A549 (cell line): ENCODE measurements around the gene WNT2. TPM values are rescaled to one million over a fixed set of nuclear protein-coding genes. Genes with fewer than 3 reads are reported as not detected.
A peak's percentile ranks its signal among the peaks of the same experiment; 100 is the strongest.

Experiments used
- ATAC-seq, 2 experiments: fragments of 200-7000 bp in 1 of 2; fragments of >200 bp in 1 of 2; cut with Nextera tagmentation in 1 of 2; cut with Tn5 transposase in 1 of 2; 3 replicates each; pipeline versions ENCODE4 v1.8.0 to v1.9.1; 2018 to 2020; ENCODE audit warnings: mild to moderate bottlenecking in 1 of 2, moderate library complexity in 1 of 2
- CTCF ChIA-PET: fragments of 300-600 bp; sonication (Branson Sonifier 250); formaldehyde crosslinking; extraction: SDS; loops from one replicate; lab custom pipeline; 2021; ENCODE audit warnings: antibody characterized with exemption, inconsistent platforms; lab: Yijun Ruan, JAX
- POLR2A ChIA-PET: fragments of 350-600 bp; formaldehyde crosslinking; extraction: SDS; loops from one replicate; lab custom pipeline; 2021; ENCODE audit warnings: antibody characterized with exemption, inconsistent platforms; lab: Yijun Ruan, JAX
- DNase-seq, 2 experiments: peaks; one replicate each; pipeline versions ENCODE4 v3.0.0 to v3.0.0-alpha.2; 2011 to 2016; ENCODE audit warnings: low read depth in 1 of 2, low spot score in 1 of 2
- FAIRE-seq: peaks from 2 replicates; lab custom pipeline; 2011; peaks lifted over from hg19 to GRCh38; lab: Jason Lieb, UNC
- H3K27ac ChIP-seq, 2 experiments: fragments of >200 bp; sonication (Bioruptor Twin); formaldehyde crosslinking; 3 replicates each; pipeline ENCODE4 v1.5.1; 2016 to 2017
- H3K4me1 ChIP-seq: fragments of >200 bp; sonication (Bioruptor Twin); formaldehyde crosslinking; 3 replicates; pipeline ENCODE4 v1.6.1; 2016
- H3K4me2 ChIP-seq: fragments of >200 bp; sonication (Bioruptor Twin); formaldehyde crosslinking; 3 replicates; pipeline ENCODE4 v1.6.1; 2016
- H3K4me3 ChIP-seq: fragments of >200 bp; sonication (Bioruptor Twin); formaldehyde crosslinking; 3 replicates; pipeline ENCODE4 v1.5.1; 2016
- H3K9me3 ChIP-seq: fragments of >200 bp; sonication (Bioruptor Twin); formaldehyde crosslinking; 3 replicates; pipeline ENCODE4 v1.6.1; 2016
- CTCF ChIP-seq: fragments of >200 bp; sonication (Bioruptor Twin); formaldehyde crosslinking; IDR thresholded peaks from 3 replicates; pipeline ENCODE4 v1.5.1; 2016
- EHMT2 ChIP-seq: fragments of 200-600 bp; sonication (generic); IDR thresholded peaks from 2 replicates; pipeline ENCODE4 v1.6.1; 2016; ENCODE audit warnings: antibody characterized with exemption, low read depth, mild to moderate bottlenecking, moderate library complexity
- FOSB ChIP-seq: fragments of 250-450 bp; sonication (Bioruptor Pico); IDR thresholded peaks from 2 replicates; pipeline ENCODE4 v1.5.0; 2020; ENCODE audit warnings: mild to moderate bottlenecking, moderate library complexity
- FOXS1 ChIP-seq: fragments of 250-450 bp; sonication (Bioruptor Pico); IDR thresholded peaks from 2 replicates; pipeline ENCODE4 v1.5.0; 2020; ENCODE audit warnings: mild to moderate bottlenecking, moderate library complexity
- HDAC2 ChIP-seq: fragments of 200-600 bp; sonication (generic); IDR thresholded peaks from 2 replicates; pipeline ENCODE4 v1.6.1; 2016
- HOXA7 ChIP-seq: fragments of 250-450 bp; sonication (Bioruptor Pico); IDR thresholded peaks from 2 replicates; pipeline ENCODE4 v1.5.0; 2020; ENCODE audit warnings: mild to moderate bottlenecking, moderate library complexity
- JUNB ChIP-seq: fragments of >200 bp; sonication (Bioruptor Twin); formaldehyde crosslinking; IDR thresholded peaks from 2 replicates; pipeline ENCODE4 v1.6.1; 2016
- KDM1A ChIP-seq: fragments of 200-600 bp; sonication (generic); IDR thresholded peaks from 2 replicates; pipeline ENCODE4 v1.6.1; 2016; ENCODE audit warnings: low read depth, mild to moderate bottlenecking
- MAX ChIP-seq: IDR thresholded peaks from 2 replicates; pipeline ENCODE4 v1.6.1; 2012
- MAZ ChIP-seq: fragments of 150-350 bp; IDR thresholded peaks from 2 replicates; pipeline ENCODE4 v1.6.1; 2014; ENCODE audit warnings: antibody characterized with exemption, low read depth, low read length, borderline replicate concordance
- RARB ChIP-seq: fragments of 250-450 bp; sonication (Bioruptor Pico); IDR thresholded peaks from 2 replicates; pipeline ENCODE4 v1.8.0; 2021; ENCODE audit warnings: mild to moderate bottlenecking, moderate library complexity
- RCOR1 ChIP-seq: fragments of 150-350 bp; IDR thresholded peaks from 2 replicates; pipeline ENCODE4 v1.6.1; 2014; ENCODE audit warnings: antibody characterized with exemption, low read length, low read depth
- RNF2 ChIP-seq: fragments of 200-600 bp; sonication (generic); IDR thresholded peaks from 2 replicates; pipeline ENCODE4 v1.6.1; 2016; ENCODE audit warnings: low read depth, mild to moderate bottlenecking, antibody characterized with exemption, moderate library complexity, borderline replicate concordance
- TFCP2L1 ChIP-seq: fragments of 250-450 bp; sonication (Bioruptor Pico); IDR thresholded peaks from 2 replicates; pipeline ENCODE4 v1.5.0; 2021; ENCODE audit warnings: mild to moderate bottlenecking
- TP53 ChIP-seq: fragments of 250-450 bp; sonication (Bioruptor Pico); IDR thresholded peaks from 2 replicates; pipeline ENCODE4 v1.5.0; 2021; ENCODE audit warnings: mild to moderate bottlenecking, moderate library complexity
- ZC3H11A ChIP-seq: fragments of 450-650 bp; IDR thresholded peaks from 2 replicates; pipeline ENCODE4 v1.6.1; 2014; ENCODE audit warnings: antibody characterized with exemption, mild to moderate bottlenecking
- ZNF302 ChIP-seq: fragments of 250-450 bp; sonication (Bioruptor Pico); IDR thresholded peaks from 2 replicates; pipeline ENCODE4 v1.9.0; 2021; ENCODE audit warnings: inconsistent platforms, mild to moderate bottlenecking, moderate library complexity
- WGBS: methylation state at CpG from one replicate; pipeline ENCODE4 v1.1.6; 2017; ENCODE audit errors: missing lambda C conversion rate; 5-methylcytosine and 5-hydroxymethylcytosine counted together
- polyA minus RNA-seq: library from RNA; depleted of rRNA, polyadenylated mRNA; stranded (reverse); fragments of >200 nt; gene quantifications from 2 replicates; pipeline ENCODE4 v1.2.3, GENCODE V29; 2011; rRNA and poly(A)+ RNA removed
- polyA plus RNA-seq, 4 experiments: library from polyadenylated mRNA; depleted of rRNA in 3 of 4; stranded (reverse); fragments of >200 nt; fragmentation: RNase III in 1 of 4; extraction: RNeasy Plus Mini Kit Qiagen cat#74134 plus additional on column Dnase treatment in 1 of 4; gene quantifications; 2 replicates in 3 of 4; 3 replicates in 1 of 4; pipeline ENCODE4 v1.2.3, GENCODE V29; 2011 to 2017

The WNT2 gene
- polyA plus RNA-seq (2011; rRNA removed) (not detected in 2 replicates), polyA plus RNA-seq (2017; fragmentation: RNase III; extraction: RNeasy Plus Mini Kit Qiagen cat#74134 plus additional on column Dnase treatment) (not detected in 3 replicates), polyA minus RNA-seq (not detected in 2 replicates)
- 0.01 TPM in 2 replicates for polyA plus RNA-seq (2012; cell fraction: cytosol; rRNA removed)
- polyA plus RNA-seq (2012; cell fraction: nucleus; rRNA removed) = not detected in 2 replicates

- ChIA-PET POLR2A (no interaction called here), CTCF (interaction anchor here (0.8 kb wide), 1 partner anchor 196 kb away, joined by 3 read pairs; no protein-coding TSS in a partner anchor)
- peaks cover 10% of the 10 kb centered on the region; the same call in 1 of the 3 replicates for H3K4me1 ChIP-seq
- H3K4me3 ChIP-seq = peak within 1 kb of the TSS; percentile 47
- ATAC-seq = peak; percentile 42 to 64; a peak in 4 of 6 replicates
- TF ChIP-seq HDAC2 (peak; percentile 44; the same call in 1 of the 2 replicates), RCOR1 (no peak)
- peak in 1 of 2 experiments; percentile 6 for DNase-seq
- 0 out of 3 replicates have a peak, but pooled peaks cover 7% of the 10 kb centered on the region for H3K9me3 ChIP-seq
- 24% methylated on average over 16 of the region's 60 CpGs for WGBS
- no peak for FAIRE-seq
- no peak within 1 kb of the TSS for H3K27ac ChIP-seq
- peak within 1 kb of the TSS; percentile 99 for H3K4me2 ChIP-seq
Measured at GRCh38 chr7:117322741-117323304, at the start of gene WNT2. TSS of gene WNT2 (minus strand) at chr7:117323058. CDS start at chr7:117322989, 69 bp downstream.

- TF ChIP-seq KDM1A (no peak), MAX (no peak), EHMT2 (no peak), ZC3H11A (no peak), ZNF302 (CRISPR knock-in tag) (no peak), MAZ (no peak), FOXS1 (CRISPR knock-in tag) (no peak), JUNB (no peak)
- ChIA-PET POLR2A (no interaction called here), CTCF (no interaction called here)
- Histone ChIP-seq H3K4me3 (no peak overlapping the region), H3K9me3 (no peaks in the 10 kb centered on the region), H3K4me1 (peaks cover 8% of the 10 kb centered on the region; the same call in 1 of the 3 replicates), H3K27ac (no peak overlapping the region), H3K4me2 (no peak overlapping the region)
- no peak for FAIRE-seq
- ATAC-seq = no peak
- 88% methylated on average over 1 of the region's 1 CpG for WGBS
- DNase-seq = no peak
Measured at GRCh38 chr7:117372073-117372472, 49.2 kb upstream of the WNT2 start.

GRCh38 chr7:117364339-117365080 lies 41.7 kb upstream of the WNT2 start:
- Histone ChIP-seq H3K4me3 (no peak overlapping the region), H3K4me2 (no peak overlapping the region), H3K9me3 (no peaks in the 10 kb centered on the region), H3K4me1 (no peaks in the 10 kb centered on the region), H3K27ac (no peak overlapping the region)
- FAIRE-seq = no peak
- ChIA-PET POLR2A (no interaction called here), CTCF (interaction anchor here (1.1 kb wide), 1 partner anchor 11 kb away, joined by 3 read pairs; no protein-coding TSS in a partner anchor)
- ATAC-seq = no peak
- TF ChIP-seq RARB (CRISPR knock-in tag) (no peak), JUNB (no peak), TFCP2L1 (CRISPR knock-in tag) (no peak), HOXA7 (no peak), CTCF (no peak), TP53 (CRISPR knock-in tag) (no peak), FOSB (no peak), RNF2 (no peak)
- no peak for DNase-seq
